GM21619 (cell line): ENCODE data around the gene RIN1.

Experiments
- ATAC-seq: cut with Tn5 transposase; IDR thresholded peaks from one replicate; pipeline ENCODE4 v1.9.1; 2021; ENCODE audit not compliant: unreplicated experiment

The RIN1 gene

DNA sequence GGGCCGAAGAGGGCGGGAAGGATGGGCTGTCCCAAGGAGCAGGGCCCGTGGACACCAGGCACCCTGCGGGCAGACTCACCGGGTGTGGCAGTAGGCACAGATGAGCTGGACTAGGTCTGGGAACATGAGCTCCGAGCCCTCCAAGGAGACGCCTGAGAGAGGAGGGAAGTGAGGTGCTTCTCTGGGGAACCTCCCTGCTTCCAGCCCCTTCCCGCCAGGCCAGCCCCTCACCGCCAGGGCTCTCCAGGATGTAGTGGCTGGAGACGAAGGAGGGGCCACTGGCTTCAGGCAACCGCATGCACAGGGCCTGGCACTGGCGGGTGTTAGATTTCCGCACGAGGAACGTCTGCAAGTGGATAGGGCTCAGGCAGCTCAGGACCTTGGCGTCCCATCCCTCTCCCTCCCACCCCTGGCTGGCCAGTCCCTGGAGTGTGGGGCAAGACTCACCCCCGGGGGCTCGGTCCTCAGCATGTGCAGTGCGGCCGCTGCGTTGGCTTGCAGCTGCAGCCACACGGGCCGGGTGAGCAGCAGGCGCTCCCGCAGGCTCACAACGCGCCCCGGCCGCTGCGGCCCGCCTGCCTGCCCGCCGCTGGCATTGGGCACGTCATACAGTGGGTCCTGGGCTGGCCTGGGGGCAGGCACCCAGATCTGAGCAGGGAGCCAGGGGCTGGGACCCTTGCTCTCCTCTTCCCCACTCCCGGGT, 552 bp downstream of the RIN1 start:
- no peak for ATAC-seq

- no peak for ATAC-seq
These were observed 1.4 kb downstream of the RIN1 start for GRCh38 chr11:66334605-66335442.

DNA sequence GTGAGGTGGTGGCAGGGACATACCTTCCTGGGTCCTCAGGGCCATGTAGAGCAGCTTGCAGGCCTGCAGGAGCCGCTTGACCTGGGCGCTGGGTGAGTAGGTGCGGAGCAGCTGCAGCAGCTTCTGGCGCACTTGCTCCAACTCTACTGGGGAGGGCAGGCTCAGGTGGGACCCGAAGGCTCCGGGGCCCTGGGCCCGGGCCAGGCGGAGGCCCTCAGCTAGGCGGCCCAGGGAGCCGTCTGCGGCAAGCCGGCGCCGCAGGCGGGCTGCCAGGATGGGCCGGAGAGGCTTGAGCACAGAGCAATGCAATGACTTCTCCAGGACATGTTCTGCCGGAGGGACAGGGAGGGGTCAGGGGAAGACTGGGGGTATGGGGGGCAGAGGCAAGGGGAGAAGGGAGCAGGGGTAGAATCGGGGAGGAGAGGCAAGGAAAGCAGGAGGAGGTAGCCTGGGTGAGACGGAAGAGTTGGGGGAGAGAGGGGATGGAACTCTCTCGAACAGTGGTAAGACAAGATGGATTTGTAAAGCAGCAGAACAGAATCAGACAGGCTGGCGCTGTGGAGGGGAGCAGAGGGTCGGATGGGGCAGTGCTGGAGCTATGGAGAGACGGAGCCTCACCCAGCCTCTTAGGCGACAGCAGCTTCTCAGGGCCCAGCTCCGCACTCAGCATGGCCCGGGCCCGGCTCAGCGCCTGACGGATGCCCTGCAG, 2.2 kb downstream of the RIN1 start:
- ATAC-seq: no peak

GRCh38 chr11:66333220-66333877, 2.9 kb downstream of the RIN1 start:
- ATAC-seq: no peak

- ATAC-seq: no peak
These were observed 3.6 kb downstream of the RIN1 start for GRCh38 chr11:66332371-66333219.

GRCh38 chr11:66331542-66332370, 4.5 kb downstream of the RIN1 start:
- ATAC-seq: no peak

DNA sequence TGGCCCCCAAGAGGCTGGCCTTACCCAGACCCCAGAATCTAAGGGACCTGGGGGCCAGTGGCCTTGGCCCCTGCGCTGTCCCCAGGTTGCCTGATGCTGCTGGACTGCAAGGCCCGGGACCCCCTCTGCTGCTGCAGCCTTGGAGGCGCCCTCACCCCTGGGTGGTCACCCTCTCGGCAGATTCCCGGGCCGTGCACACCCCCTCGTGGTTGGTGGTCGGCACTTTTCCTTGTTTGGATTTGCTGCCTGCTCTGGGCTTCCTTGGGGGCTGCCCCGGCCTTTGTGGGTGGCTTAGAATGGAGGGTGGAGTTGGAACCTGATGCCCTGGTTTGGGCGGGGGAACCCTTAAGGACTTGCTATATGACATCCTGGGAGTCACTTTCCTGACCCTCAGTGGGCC, 5.3 kb downstream of the RIN1 start:
- ATAC-seq: no peak

GRCh38 chr11:66329165-66329673, 7.0 kb downstream of the RIN1 start:
- ATAC-seq: no peak

GRCh38 chr11:66328302-66329144, 7.7 kb downstream of the RIN1 start:
- ATAC-seq: peak; percentile 78

DNA sequence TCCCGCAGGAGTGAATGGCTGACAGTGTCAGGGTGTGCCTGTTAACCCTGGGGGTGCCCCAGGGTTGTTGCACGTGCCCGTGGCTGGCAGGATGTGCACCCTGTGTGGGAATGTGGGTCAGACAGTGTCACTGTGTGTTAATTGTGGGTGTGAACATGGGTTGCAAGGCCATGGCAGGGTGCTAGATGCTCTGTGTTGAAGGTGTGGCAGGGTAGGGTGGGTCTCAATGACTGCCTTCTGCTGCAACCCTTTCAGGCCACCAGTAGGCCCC, 8.3 kb downstream of the RIN1 start:
- ATAC-seq: no peak

DNA sequence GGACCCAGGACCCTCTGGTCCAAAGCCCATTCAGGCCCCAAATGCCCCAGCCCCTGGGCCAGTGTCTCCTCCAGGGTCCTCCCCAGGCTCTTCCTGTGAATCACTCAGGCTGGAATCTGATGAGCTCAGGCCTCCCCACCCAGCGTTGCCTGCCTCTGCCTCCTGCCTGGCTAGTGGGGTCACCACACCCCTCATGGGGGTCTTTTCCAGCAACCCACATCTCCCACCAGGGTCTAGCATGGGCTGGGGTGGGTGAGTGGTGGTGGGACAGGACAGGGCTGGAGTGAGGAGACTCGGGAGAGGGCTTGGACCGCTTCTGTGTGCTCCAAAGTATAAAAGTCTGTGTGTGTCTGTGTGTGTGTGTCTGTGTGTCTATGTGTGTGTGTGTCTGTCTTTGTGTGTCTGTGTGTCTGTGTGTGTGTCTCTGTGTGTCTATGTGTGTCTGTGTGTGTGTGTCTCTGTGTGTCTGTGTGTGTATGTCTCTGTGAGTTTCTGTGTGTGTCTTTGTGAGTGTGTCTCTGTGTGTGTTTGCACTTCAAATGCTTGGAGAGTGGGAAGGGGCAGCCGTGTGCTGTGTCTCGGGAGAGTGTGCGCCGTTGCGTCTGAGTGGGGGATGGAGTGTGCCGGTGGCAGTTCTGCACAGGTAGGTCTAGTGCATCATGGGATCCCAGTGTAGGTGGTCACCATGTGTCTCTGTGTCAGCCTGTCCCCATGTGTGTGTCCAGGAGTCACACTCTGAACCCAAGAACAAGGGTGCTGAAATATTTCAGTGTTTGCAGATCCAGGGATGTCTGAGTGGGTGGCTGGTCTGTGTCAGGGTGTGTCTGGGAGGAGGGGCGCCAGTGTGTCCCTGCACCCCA, 8.8 kb downstream of the RIN1 start:
- ATAC-seq: no peak

DNA sequence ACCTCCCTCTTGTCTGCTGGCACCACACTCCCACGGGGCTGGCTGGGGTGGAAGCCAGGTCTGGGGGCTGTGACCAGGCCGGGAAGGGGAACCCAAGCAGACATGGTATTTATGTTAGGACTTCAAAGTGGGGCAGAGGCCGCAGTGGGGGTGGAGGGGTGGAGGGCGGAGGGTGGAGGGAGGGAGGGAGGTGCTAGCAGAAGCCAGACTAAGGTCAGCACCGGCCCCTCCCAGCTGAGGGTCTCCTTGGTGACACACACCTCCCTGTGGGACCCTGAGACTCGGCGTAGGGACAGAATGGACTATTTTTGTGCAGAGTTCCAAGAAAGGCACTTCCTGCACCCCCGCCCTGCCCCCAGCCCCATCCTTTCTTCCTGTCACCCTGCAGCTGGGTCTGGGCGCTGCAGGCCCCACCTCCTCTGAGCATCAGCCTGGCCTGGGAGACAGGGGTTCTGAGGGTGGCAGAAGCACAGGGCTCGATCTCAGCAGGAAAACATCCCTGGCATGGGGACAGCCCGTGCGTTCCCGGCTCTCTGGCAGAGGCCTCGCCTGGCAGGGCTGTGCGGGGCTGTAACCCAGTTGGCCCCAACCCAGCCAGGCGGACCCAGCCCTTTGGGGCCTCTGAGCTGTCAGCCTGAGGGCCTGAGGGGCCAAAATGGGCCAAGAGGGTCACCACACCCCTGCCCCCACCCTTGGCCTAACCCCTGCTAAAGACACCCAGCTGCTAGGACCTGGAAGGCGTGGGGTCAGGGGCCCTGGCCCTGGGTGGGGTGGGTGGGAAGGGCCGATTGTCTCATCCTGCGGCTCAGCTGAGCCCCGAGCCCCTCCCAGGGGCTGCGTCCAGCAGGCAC, 9.7 kb downstream of the RIN1 start:
- no peak for ATAC-seq

DNA sequence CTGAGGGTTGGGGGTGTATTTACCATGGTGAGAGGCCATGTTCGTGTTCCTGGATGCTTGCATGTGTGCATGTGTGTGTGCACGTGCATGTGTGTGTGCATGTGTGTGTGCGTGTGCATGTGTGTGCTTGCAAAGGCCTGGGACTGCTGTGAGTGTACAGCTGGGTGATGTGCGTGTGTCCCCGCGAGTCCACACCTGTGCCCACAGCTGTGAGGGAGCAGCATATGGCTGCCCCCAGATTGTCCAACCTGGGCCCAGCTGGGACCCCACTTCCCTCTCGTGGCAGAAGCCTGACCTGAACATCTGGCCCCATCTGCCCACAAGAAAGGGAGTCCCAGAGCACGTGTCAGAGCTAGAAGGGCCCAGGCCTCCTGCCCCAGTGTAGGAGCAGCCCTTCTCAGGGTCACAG, 11.0 kb downstream of the RIN1 start:
- ATAC-seq: no peak

- ATAC-seq: no peak
These were observed 11.6 kb downstream of the RIN1 start for GRCh38 chr11:66324664-66325063.

- ATAC-seq: no peak
These were observed 12.6 kb downstream of the RIN1 start for GRCh38 chr11:66323684-66324083.

DNA sequence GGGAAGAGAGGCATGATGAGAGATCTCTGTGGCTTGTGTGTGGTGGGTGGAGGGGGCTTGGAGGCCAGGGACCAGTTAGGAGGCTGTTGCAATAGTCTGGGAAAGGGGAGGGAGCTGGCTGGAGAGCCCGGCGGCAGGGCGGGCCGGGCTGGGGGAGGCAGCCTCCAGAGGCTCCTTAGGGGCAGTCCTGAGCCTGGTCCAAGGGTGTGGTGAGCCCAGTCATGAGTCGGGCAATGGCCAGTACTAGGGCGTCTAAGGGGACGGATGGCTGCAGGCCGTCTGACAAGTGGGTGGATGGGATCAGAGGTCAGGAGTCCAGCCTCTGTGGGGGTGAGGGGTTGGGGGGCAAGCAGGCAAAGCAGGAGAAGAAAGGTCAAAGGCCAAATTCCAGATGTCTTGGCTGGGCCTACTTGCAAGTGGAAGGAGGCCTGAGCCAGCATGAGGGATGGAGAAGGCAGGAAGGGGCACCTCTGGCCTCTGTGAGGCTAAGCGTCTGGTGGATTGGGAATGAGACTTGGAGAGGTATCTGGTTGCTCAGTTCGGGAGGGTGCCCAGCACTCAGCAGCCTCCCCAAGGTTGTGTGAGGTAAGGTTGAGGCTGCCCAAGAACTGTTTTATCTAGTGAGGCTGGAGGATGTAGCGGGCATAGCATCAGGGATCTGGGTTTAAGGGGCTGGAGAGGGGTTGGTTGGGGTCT, 13.4 kb downstream of the RIN1 start:
- no peak for ATAC-seq
